ENCODE results near the gene TACSTD2.
"Not testable (repeated sequence)": the region's sequence is repeated elsewhere in the genome, so short reads cannot be mapped to it uniquely, and the experiment has no call there.

The TACSTD2 gene

DNA sequence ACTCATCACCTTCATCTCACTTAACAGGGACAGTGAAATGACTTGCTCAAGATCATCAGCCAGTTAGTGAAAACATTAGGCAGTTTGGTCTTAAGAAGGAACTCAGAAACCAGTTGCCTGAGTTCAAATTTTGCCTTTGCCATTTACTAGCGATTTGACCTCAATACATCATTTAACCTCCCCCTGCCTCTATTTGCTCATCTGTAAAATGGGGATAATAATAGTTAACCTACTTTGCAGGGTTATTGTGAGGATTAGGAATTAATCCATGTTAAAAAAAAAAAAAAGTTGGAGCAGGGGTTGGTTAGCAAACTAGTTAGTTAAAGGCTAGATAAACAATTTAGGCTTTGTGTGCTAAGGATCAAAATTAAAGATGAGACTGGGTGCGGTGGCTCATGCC, 10.6 kb upstream of the TACSTD2 start:
- DNase-seq (ENCODE audit: low spot score) = no peak

DNA sequence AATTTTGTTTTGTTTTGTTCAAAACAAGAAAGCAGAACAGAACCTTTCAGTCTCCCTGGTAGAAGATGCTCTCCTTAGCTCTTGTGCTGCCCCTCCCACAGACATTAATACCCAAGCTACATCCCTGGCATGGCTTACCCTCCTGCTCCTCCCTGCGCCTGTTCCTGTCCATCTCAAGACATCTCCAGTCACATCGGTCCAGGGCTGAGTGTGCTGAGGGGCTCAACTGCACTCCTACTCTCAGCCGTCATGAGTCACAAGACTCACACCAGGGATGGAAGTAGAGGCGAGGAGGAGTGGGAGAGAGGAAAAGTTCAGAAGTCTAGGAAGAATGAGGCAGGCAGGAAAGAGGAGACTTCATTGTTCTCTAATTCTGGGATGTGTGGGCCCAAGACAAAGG, 9.2 kb upstream of the TACSTD2 start:
- no peak for DNase-seq (ENCODE audit: low spot score)

DNA sequence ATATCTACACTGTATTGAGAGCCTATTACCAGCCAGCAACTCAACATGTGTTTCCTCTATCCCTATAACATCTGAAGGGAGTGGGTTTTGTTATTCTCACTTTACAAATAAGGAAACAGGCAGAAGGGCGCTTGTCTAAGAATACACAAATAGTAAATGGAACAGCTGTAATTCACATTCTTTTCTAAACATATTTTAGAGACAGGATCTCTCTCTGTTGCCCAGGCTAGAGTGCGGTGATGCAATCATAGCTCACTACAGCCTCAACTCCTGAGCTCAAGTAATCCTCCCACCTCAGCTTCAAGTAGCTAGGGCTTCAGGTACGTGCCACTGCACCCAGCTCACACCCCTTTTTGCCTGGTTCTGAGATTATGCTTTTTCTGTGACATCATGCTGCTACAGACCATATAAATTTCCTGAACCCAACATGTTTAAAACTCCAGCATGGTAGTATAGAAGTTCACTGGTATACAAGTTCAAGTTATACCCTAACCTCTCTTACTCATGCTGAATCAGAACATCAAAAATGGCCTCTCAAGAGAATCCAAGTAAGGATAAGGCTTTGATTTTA, 8.6 kb upstream of the TACSTD2 start:
- no peak for DNase-seq (ENCODE audit: low spot score)

DNA sequence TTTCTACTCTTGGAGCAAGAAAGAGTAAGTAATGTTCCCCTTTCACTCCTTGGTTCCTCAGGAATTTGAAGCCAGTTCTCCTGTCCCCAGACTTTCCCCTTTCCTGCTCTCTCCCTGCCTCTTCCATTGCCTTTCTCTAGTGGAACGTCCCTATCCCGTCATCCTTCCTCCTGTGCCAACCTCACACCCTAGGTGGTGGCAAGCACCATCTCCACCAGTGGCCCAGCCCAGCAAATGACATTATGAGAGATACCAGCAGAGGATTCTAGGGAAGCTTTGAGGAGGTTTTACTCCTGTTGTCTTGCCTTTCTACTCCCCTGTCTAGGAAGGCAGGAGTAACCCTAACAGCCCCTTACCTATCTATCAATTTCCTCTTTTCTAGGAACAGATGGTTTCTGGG, 8.1 kb upstream of the TACSTD2 start:
- DNase-seq (ENCODE audit: low spot score) = no peak

DNA sequence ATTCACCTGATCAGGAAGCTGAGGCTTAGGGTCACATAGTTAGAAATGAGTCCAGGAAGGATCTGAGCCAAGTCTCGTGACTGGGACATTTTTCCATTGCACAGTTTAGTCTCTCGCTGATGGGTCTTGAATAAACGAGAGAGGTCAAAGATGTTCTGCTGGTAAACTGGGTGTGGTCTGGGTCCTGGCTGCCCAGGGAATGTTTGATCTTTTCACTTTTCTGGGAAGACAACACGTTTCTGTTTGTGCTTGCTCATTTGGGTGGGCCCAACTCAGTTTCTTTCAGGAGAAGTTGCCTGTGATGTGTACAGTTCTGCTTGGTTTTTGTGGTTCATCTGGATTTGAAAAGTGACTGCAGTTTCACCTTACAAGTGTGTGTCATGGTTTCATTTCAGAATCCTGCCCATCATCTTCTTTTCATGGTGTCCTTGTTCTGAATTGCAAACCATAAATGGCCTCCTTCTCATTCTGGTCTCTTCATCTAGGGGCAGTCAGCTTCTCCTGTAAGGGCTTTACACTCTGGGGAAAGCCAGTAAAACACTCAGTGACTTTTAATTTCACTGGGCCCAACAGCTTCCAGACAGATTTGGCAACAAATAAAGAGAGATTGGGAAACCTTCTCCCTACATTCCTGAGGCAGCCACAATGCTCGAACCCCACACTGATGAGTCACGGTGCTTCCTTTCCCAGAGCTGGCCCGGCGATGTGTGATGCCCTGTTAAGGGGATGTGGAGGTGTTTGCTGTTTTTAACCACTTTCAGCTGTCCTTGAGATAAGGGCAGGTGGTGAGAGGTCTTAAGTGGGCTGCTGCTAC, 7.2 kb upstream of the TACSTD2 start:
- DNase-seq (ENCODE audit: low spot score) = peak; percentile 51

DNA sequence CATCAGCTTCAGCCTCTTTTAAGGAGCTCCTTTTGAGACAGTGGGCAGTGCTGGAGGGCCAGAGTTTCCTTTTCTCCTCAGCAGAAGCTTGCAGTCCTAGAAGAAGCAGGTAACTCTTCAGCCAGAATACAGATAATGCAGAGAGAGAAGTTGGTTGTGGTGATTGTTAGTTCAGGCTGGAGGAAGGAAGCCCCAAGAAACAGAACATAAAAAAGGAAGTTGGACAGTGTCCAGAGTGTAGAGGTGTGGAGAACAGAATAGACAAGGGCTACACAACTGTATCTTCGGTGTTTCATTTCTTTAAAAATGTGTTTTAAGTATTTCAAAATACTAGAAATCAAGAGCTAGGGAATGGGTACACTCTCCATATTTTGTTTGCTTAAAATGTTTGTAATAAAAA, 6.4 kb upstream of the TACSTD2 start:
- DNase-seq (ENCODE audit: low spot score) = no peak

DNA sequence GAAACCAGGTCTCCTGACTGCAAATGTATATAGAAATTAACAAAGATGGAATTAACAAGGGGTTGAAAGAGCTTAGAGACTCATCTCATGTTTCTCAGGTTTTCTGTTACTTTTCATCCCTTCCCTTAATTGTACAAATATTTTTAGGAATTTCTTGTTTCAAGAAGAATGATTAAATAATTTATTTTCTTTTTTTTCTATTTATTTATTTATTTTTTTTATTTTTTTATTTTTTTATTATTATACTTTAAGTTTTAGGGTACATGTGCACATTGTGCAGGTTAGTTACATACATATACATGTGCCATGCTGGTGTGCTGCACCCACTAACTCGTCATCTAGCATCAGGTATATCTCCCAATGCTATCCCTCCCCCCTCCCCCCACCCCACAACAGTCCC, 5.1 kb upstream of the TACSTD2 start:
- not testable (repeated sequence) for DNase-seq (ENCODE audit: low spot score)

DNA sequence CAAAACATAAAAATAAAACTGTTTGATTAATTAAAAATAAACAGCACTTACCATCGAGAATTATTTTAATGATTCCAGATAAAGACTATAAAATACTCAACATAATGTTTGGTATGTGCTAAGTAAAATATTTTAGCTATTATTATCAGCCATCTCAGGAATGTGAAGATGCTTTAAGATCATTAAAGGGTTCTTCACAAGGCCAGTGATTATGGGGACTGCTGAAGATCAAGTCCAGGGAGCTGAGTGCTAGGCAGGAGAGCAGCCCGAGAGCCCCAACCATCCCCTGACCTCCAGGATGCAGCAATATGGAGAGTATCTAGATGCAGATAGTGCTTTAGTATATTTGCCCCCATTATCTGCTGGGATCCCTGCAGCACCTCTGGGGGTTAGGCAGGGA, 4.6 kb upstream of the TACSTD2 start:
- DNase-seq (ENCODE audit: low spot score) = no peak

DNA sequence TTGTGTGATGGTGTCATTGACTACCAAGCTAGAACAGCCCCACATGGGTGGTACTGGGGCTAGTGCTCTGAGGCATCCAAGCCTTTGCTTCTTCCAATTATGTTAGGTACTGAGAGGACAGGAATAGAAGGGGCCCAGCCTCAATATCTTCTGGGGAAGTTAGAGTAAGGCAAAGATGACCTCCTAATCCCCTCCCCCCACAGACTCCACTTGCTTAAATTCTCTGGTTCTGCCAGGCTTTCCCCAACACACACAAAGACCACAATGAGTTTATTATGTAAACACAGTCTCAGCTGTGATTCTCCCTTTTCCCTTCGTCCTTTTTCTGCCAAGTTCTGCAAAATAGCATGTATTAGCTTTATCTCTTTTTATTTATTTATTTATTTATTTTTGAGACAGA, 3.1 kb upstream of the TACSTD2 start:
- peak; percentile 75 for DNase-seq (ENCODE audit: low spot score)

DNA sequence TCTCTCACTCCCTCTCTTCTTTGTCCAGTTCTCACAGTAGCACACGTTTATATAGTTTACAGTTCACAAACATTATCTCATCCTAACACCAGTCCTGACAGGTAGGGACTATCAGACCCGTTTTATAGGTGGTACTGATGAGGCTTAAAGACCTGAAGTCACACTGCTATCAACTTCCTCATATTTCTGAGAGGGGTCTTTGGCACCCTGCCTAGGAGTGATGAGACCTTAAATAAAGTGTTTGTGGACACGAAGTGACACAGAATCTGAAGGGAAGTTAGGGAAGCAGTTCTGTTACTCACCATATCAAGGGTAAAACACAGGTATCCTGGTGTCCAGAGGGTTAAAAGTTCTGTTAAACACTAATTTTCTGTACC, 590 bp upstream of the TACSTD2 start:
- DNase-seq (ENCODE audit: low spot score) = no peak

DNA sequence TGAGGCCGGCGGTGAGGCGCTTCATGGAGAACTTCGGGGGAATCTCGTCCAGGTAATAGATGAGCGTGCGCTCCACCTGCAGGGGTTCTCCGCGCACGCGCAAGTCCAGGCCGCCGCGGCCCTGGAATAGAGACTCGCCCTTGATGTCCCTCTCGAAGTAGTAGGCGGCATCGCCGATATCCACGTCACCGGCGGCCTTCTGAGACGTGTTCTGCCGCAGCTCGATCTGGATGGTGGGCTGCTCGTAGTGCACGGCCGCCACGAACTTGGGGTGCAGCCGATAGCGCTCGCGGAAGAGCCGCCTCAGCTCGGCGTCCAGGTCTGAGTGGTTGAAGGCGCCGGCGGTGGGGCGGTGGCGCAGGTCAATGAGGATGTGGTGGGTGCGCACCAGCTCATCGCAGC, 726 bp downstream of the TACSTD2 start:
- no peak for DNase-seq (ENCODE audit: low spot score)

DNA sequence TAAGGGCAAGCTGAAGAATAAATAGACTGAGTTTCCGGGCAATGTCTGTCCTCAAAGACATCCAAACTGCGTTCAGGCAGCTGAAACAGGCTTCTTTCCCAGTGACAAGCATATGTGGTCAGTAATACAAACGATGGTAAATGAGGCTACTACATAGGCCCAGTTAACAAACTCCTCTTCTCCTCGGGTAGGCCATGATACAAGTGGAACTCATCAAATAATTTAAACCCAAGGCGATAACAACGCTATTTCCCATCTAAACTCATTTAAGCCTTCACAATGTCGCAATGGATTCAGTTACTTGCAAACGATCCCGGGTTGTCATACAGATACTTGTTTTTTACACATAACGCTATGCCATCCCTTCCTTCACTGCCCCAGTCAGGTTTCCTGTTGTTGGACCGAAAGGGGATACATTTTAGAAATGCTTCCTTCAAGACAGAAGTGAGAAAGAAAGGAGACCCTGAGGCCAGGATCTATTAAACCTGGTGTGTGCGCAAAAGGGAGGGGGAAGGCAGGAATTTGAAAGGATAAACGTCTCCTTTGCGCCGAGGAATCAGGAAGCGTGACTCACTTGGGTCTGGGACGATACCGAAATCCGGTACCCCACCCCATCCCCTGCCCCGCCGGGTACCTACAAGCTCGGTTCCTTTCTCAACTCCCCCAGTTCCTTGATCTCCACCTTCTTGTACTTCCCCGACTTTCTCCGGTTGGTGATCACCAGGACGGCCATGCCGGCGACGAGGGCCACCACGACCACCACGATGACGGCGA, 1.3 kb downstream of the TACSTD2 start:
- no peak for DNase-seq (ENCODE audit: low spot score)

DNA sequence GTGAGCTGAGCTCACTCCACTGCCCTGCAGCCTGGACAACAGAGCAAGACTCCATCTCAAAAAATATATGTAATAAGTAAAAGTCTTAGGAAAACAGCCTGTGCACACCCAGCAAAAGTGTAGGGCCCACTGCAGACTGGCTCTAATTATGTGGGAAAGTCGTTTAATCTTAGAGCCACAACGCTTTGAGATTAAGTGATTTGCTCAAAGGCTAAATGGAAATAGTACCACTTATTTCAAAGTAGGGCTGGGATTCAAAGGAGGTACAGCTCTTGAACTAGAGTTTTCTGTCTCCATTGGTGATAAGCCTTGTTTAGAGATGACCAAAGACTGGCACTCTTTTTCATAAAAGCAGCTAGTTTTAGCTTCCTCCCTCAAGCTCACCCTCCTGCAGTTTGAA, 2.2 kb downstream of the TACSTD2 start:
- no peak for DNase-seq (ENCODE audit: low spot score)

DNA sequence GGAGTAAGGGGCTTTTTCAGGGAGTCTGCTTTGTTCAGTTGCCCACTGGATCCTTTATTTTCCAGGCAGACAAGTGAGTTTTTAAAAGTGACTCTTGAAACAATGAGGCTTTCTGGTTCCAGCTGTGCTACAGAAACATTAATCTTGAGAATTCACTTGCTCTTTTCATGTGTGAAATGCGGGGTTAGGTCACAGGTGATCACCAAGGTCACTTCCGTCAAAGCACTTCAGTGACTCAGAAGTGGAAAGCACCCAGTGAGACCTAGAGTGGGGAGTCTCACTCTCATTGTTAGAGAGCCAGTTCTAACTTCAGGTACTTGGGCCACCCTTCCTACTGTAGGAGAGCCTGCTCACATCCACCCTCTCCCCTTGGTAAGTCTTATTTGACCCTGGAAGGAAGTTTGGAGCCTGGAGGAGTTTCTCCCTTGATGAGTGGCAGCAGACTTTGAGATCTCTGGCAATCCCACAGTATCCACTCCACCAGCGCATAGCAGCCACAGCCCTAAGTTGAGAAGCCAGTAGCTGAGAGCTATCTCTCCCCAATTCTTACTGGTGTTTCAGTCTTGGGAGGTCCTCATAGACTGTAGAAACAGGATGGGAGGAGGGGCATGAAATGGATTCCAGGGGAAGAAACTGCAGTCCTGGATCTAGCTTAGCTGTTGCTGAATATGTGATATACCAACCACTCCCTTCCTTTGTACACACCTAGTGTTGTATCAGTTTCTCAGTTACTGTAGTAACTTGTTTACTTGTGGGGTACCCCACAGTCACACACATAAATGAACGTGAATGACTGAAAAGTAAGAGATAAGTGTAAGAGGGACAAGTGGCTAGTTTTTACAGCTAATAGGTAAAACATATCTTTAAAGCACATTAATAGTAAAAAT, 3.1 kb downstream of the TACSTD2 start:
- DNase-seq (ENCODE audit: low spot score) = no peak

DNA sequence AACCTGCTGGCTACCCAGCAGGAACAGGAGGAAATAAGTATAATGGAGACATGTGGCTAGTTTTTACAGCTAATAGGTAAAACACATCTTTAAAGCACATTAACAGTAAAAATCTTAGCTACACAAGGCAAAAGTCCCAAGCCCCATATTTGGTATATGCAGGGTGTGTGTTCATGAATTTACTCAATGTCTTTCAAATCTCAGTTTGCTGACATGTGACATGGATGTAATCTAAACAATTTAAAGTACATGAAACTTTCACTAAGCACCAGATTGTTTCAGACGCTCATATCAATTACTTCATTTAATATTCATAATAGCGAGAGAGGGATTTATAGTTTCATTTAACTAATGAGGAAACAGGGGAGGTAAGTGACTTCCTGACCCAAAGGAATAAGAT, 3.9 kb downstream of the TACSTD2 start:
- no peak for DNase-seq (ENCODE audit: low spot score)

DNA sequence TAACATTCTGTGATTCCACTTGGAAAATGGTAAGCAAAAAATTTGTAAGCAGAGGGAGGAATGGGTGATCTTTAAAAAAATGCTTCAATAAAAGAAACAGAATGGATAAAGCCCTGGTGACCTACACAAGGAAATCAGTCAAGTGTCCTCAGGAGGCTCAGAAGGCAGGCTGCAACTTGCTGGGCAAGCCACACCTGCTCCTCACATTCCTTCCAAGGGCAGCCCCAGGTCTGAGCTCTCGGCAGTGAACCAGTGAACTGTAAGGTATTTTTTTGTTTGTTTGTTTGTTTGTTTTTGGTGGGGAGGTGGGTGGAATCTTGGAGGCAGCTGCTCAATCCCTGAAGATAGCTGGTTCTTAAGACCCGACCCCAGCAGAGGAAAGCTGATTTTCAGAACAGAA, 4.4 kb downstream of the TACSTD2 start:
- no peak for DNase-seq (ENCODE audit: low spot score)

DNA sequence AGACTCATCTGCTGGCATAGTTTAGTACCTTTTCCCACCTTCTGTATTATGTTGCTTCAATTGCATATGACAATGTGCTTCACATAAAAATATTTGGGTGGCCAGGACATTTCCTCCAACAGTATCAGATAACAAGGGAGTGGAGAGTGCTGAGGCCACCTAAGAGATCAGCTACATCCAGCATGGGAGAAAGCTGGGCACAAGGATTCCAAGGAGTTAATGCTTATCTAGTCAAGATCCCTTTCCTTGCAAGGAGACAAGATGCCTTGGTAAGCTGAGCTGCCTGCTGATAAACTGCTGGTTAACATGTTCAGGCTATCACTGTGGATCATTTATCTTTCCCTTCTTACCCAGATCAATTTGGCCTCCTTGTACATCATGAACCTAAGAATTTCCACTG, 5.4 kb downstream of the TACSTD2 start:
- DNase-seq (ENCODE audit: low spot score) = no peak

DNA sequence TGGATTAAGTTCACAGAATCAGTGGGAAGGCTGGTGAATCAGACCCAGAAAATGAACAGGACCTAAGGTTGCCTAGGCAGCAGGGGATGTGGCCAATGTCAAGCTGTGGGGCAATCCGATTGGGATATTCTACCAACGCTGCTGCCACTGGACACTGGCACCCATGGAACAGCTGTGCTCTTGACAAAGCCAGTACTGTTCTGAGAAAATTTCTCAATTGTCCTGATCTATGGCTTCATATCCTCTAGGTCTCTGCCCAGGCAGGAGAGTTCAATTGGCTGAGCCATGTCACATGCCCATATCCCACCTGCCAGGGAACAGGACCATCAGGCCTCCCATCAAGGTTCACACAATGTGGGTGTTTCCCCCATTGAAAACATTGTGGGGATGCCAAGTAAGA, 6.2 kb downstream of the TACSTD2 start:
- DNase-seq (ENCODE audit: low spot score) = peak; percentile 60

DNA sequence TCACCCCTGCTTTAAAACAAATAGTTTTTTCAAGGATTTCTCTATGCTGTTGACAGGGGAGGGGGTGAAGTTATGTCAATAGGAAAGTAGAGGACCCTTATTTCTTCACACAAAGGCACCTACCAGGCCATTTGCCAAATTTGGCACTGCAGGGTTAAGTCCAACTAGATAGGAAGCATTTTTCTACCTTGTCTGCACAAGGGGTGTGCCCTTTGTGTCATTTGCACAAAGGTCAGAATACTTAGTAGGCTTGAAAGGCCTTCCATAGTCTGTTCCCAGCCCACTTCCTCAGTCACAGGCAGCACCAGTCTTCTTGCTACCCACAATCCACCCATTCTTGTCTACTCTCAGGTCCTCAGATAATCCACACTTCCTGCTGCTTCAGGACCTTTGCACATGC, 7.0 kb downstream of the TACSTD2 start:
- no peak for DNase-seq (ENCODE audit: low spot score)

DNA sequence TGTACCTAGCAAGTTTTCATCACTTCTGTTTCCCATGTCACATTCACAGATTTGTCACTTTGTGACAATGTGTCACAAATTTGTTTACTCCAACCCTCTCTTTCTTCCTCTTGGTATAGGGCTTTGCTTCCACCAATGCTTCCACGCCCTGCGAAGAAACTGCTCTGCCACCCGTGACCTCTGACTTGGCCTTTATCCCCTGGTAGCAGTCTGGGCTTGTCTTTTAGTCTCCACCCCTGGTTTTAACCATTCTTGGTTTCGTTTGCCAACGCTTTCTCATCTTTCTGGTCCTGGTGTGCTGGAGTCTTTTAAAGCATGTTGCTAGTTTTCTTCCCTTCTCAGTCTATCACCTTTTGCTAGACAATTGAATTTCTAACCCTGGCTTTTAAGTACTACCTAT, 8.1 kb downstream of the TACSTD2 start:
- DNase-seq (ENCODE audit: low spot score) = no peak

DNA sequence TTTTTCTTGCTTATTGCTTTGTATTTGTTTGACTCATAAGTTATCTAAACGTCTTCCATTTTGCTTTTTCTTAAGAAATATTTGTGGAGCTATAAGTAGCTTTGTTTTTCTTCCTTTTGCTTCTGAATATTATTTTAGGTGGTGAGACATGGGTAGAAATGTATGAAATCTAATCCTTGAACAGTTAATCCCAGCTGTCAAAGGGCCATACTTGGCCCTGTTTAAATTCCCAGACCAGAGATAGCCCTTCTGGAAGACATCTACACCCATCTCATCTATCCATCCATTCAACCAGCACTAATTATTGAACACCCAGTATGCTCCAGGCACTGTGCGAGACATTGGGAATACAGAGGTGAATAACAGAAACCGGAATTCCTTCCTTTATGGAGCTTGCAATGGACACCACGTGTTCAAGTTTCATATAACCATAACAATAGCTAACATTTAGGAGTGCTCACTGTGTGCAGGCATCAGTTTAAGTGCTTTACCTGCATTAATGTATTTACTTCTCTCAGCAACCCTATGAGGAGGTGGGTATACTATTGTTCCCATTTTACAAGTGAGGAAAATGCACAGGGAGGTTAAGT, 8.7 kb downstream of the TACSTD2 start:
- DNase-seq (ENCODE audit: low spot score) = no peak

DNA sequence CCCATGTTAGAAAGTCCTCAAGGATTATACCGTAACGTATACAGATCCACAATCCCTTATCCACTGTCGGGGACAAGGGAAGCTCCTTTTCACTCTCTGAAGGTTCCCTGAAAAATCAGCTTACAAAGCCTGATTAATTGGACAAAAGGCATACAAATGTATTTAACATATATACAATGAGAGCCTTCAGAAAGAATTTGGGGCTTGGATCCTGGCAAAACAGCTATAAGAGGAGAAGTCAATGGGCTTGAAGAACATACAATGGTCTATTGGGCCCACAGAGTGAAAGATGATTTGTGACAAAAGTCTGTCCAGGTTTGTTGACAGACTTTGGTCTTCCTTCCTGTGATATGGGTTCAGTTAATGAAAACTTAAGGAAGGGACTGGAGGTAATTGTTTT, 10.7 kb downstream of the TACSTD2 start:
- no peak for DNase-seq (ENCODE audit: low spot score)
